C4-2B (cell line): ENCODE data around the gene PAIP1.

Experiments
- ZFX ChIP-seq: fragments of 450-650 bp; IDR thresholded peaks from 2 replicates; pipeline ENCODE4 v1.6.1; 2017
- TF ChIP-seq, protein P1 (sequence below): fragments of 450-650 bp; conservative IDR thresholded peaks from 2 replicates; pipeline ENCODE4 v1.5.1; 2017; ENCODE audit warnings: mild to moderate bottlenecking

DNA sequence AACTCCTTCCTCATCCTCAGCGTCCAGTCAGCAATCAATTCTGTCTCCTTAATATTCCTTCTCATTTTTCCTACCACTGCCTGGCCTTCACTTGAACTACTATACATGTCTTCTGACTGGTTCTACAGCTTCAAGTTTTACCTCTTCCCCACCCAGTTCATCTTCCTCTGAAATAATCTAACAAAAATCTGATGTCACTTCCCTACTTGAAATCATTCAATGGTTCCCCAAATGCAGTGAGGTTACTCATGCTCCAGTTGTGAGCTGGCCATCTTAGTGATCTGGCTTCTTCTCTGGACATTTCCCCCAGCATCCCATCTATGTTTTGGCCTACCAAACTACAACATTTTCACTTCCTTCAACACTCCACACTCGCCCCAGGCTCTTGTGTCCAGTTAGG lies 58.3 kb downstream of the PAIP1 start:
- TF ChIP-seq, protein P1, sequence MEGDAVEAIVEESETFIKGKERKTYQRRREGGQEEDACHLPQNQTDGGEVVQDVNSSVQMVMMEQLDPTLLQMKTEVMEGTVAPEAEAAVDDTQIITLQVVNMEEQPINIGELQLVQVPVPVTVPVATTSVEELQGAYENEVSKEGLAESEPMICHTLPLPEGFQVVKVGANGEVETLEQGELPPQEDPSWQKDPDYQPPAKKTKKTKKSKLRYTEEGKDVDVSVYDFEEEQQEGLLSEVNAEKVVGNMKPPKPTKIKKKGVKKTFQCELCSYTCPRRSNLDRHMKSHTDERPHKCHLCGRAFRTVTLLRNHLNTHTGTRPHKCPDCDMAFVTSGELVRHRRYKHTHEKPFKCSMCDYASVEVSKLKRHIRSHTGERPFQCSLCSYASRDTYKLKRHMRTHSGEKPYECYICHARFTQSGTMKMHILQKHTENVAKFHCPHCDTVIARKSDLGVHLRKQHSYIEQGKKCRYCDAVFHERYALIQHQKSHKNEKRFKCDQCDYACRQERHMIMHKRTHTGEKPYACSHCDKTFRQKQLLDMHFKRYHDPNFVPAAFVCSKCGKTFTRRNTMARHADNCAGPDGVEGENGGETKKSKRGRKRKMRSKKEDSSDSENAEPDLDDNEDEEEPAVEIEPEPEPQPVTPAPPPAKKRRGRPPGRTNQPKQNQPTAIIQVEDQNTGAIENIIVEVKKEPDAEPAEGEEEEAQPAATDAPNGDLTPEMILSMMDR: no peak
- TF ChIP-seq ZFX: no peak
